Medulla oblongata (tissue), 1 donor: ENCODE data around the gene SEMA4B.
A peak's percentile ranks its signal among the peaks of the same experiment; 100 is the strongest.
"Not testable (repeated sequence)": the region's sequence is repeated elsewhere in the genome, so short reads cannot be mapped to it uniquely, and the experiment has no call there.

Experiments used
- DNase-seq: peaks from one replicate; pipeline ENCODE4 v3.0.0-alpha.2; 2015; ENCODE audit errors: extremely low spot score

Gene SEMA4B

DNA sequence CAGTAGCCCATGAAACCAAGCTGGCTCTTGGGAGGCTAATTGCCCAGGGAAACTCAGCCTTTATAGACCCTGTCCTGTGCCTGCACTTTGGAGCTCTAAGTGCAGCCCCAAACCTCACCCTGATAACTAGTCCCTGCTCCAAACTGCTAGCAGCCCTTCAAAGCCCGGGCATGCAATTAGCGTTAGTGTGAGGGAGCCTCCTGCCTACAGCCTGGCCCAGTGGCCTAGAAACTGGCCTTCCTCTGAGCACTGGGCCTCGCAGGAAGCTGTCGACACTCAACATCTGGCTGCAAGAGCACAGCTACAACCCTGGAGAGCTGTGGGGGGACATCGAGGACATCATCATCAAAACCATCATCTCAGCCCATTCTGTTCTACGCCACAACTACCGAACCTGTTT, 56.6 kb downstream of the SEMA4B start:
- no peak for DNase-seq

DNA sequence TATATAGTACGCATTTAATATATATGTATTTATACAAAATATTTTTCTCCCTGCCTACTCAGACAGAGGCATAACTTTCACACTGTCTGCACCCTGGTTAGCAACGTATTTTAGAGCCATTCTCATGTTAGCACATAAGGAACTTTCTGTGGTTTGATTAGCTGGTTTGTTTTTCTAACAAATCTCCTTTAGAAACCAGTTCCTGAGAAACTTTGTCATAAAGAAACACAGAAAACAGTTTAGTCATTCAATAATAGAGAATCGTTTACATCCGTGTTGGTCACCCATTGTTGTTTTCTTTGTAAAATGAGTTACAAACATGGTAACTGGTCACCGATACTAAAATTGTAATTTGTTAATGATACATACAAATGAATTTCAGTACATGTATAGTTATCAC, 58.4 kb downstream of the SEMA4B start:
- no peak for DNase-seq

DNA sequence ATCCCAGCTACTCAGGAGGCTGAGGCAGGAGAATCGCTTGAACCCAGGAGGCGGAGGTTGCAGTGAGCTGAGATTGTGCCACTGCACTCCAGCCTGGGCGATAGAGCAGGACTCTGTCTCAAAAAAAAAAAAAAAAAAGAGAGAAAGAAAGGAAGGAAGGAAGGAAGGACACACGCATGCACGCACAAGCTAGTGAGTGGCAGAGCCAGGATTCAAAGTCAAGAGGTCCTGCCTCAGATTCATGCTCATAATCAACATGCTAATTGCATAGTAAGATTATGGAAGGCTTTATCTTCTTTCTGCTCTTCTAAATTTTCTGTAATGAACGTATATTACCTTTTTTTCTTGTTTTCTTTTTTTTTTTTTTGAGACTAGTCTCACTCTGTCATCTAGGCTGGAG, 59.6 kb downstream of the SEMA4B start:
- not testable (repeated sequence) for DNase-seq

DNA sequence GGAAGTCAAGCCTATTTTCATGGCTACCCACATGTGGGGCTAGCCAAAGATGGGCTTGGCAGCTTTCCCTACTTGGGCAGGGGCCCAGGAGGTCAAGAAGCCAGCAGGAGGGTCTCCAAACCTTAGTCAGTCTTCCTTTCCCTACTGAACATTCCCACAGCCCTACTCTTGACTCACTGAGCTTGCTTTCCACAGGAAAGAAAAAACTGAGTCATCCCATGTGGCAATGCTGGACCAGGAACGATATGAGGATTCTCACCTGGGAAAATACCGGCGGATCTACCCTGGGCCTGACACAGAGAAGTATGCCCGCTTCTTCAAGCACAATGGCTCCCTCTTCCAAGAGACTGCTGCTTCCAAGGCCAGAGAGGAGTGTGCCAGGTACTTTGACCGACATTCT, 60.7 kb downstream of the SEMA4B start:
- no peak for DNase-seq

DNA sequence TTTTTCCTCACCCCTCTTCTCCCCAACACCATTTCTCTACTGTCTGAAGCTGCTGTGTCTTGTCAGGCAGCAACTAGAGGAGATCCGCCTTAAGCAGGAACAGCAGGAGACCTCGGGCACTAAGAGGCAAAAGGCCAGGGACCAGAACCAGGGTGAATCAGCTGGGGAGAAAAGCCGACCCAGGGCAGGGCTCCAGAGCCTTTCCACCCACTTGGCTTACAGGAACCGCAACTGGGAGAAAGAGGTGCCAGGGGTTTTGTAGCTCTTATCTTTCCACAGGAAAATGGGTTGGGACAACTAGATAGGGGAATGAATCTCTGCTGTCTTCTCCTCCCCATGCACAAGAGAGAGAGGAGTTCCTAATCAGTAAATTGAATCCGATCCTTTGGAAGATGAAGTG, 61.3 kb downstream of the SEMA4B start:
- no peak for DNase-seq

DNA sequence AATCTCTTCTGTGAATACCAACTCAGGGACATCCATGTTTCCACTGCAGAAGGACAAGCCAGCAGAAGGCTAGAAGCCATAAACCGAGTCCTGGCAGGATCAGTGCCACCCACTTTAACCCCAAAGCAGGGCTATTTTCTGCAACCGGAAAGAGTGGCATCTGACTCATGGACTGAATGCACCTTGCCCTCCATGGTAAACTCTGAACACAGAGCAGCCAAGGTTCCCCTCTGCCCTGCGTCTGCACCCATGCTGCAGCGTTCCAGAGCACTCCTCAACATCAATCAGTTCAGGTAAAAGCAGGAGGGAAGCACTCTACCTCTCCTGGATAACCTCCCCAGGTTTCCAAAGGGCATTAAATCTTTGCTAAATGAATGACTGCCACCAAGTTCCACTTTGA, 63.5 kb downstream of the SEMA4B start:
- DNase-seq, result no peak

DNA sequence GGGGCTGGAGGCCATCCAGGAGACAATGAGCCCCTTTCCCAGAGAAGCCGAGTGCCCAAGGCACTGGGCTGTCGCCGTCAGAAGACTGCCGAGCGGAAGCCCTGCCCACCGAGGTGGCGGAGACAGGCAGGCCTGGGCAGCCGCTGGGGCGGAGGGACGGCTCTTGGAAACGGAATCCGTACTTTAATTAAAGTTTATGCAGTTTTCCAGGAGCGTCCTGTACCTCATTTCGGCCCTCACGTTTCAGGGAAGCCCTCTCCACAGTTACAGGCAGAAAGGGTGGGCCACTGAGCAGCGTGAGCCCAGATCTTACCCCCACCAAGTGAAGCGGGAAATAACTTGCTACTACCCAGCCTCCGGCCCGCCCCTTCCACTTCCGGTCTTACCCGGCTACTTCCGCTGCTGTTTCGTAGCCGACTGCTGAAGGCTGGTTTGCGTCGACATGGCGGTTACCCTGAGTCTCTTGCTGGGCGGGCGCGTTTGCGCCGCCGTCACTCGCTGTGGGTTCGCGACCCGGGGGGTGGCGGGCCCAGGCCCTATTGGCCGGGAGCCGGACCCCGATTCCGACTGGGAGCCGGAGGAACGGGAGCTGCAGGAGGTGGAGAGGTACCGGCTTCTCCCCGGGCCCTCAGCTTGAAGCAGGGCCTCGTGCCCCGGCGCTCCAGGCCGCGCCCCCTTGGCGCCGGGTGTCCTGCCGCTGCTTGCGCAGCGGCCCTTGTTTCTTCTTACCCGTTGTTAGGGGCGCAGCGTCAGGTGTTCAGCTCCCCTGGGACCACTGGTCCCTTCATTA, 64.3 kb downstream of the SEMA4B start, which contains the start of gene NGRN:
Gene NGRN, plus strand, starts transcription at position 402 of the 790 bp plus-strand sequence. Its CDS starts 41 bp downstream, at position 443.
- DNase-seq, result peak; percentile 97

DNA sequence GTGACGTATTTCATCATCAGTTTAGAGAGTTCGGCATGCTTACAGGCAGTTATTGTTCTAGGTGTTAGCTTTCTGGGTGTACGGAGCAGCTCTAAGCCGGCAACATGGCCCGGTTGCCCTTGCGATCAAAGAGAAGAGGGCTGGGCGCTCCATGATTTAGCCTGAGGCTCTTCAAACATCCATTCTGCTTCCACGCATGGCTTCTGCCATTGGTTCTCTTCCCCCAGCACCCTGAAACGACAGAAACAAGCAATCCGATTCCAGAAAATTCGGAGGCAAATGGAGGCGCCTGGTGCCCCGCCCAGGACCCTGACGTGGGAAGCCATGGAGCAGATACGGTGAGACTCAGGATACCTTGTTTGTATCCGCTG, 64.9 kb downstream of the SEMA4B start:
- DNase-seq, result peak; percentile 48

DNA sequence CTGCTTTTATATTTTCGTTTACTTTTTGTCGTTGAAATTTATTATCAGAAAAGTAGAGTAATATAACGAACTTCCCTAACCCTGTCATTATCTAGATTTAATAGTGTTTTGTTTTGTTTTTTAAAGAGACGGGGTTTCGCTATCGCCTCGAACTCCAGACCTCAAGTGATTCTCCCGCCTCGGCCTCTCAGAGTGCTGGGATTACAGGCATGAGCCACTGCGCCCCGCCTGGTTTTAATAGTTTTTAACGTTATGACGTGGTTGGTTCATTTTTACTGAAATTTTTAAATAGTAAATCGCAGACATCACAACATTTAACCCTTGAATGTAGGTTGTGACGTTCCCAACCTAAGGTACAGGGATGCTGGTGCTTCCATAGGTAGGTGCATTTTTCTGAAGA, 65.4 kb downstream of the SEMA4B start:
- peak; percentile 9 for DNase-seq

DNA sequence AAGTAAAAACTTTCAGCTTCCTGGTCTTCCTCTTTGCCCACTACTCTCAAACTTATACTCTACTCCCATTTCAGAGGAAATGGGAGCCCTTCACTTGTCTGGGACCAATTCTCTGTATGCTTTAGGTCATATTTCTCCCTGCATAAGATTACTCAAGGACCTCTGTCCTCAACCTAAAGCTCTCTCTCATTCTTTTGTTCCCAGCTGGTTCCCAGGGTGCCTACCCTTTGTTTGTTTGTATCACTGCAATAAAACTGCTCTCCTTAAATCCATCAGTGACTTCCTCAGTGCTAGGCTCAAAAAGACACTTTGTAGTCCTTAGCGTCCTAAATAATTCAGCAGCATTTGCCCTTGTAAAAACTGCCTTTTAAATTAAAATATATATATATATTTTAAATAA, 67.3 kb downstream of the SEMA4B start:
- no peak for DNase-seq

DNA sequence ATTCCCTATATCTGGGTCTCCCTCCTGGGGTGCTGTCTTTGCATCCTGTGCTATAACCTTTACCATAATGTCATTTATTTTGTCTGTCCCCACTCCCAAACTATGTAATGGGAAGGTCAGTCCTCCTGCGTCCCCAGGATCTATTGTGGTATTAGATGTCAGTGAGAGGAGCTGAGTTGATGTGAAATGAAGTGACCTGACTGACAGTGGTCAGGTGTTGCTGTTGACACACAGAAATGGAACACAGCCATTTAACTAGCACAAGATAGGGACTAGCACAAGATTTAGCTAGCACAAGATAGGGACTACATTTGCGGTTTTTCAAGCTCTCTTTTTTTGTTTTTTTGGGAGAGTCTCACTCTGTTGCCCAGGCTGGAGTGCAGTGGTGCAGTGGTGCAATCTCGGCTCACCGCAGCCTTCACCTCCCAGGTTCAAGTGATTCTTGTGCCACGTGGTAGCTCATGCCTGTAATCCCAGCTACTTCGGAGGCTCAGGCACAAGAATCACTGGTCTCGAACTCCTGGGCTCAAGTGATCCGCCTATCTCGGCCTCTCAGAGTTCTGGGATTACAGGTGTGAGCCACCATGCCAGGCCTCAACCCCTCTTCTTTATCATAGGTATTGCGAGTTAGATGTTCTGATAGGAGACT, 69.5 kb downstream of the SEMA4B start:
- DNase-seq, result no peak

DNA sequence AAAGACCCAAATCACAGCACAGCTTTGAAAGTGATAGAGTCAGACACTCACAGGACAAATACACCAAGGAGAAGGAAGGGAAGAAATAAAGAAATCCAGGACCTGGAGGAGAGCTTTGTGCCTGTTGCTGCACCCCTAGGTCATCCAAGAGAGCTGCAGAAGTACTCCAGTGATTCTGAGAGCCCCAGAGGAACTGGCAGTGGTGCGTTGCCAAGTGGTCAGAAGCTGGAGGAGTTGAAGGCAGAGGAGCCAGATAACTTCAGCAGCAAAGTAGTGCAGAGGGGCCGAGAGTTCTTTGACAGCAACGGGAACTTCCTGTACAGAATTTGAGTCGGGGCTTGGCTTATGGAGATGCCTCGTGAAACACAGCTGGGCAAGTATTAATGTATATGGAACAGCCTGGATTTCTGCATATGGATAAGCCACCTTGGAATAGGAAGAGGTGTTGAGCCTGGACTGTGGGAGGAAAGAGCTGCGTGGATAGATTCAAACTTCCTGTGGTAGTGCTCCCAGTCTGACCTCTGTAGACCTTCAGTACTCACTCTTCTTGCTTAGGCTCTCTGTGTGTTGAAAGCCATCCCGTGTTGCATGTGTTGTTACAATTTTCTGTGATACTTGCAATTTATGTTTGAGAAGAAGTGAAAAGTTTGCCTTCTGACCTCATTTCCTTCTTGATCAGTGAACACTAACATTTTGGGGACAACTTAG, 70.5 kb downstream of the SEMA4B start:
- no peak for DNase-seq

DNA sequence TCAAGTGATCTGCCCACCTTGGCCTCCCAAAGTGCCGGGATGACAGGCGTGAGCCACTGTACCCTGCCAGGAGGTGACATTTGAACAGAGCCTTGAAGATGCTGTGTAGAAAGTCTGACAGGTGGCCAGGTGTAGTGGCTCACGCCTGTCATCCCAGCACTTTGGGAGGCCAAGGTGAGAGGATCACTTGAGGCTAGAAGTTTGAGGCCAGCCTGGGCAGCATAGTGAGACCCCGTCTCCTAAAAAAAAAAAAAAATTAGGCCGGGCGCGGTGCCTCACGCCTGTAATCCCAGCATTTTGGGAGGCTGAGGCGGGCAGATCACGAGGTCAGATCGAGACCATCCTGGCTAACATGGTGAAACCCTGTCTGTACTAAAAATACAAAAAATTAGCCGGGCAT, 77.3 kb downstream of the SEMA4B start:
- not testable (repeated sequence) for DNase-seq
